MM.1S (cell line): Measurements from ENCODE around the gene NXN.

ENCODE experiments used
- CTCF ChIP-seq: fragments of 300-600 bp; sonication (generic); IDR thresholded peaks from 2 replicates; pipeline ENCODE4 v1.5.1; 2016; ENCODE audit warnings: antibody characterized with exemption, low read length, mixed read lengths
- EZH2 ChIP-seq: fragments of 300-600 bp; sonication (generic); optimal IDR thresholded peaks from 2 replicates; pipeline ENCODE3; 2017; ENCODE audit warnings: low read depth, mild to moderate bottlenecking, antibody characterized with exemption, low read length, mixed read lengths

DNA sequence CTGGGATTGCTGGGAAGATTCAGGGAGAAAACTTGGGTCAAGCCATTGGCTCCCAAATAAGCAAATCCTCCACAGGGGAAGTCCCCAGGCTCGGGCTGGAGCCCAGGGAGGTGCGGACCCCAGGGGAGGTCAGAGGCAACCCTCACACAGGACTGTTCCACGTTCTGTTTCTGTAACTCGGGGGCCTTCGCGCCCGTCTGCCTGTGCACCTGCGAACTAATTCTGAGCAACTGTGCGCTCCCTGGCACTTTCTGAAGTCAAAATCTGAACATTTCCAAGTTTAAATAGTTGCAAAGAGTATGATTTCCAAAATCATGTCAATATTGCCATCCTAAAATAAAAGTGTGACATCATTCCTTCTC is 34.1 kb upstream of the NXN start:
- TF ChIP-seq CTCF (no peak), EZH2 (no peak)
